ENCODE data around the gene LRP1-AS.

The LRP1-AS gene

DNA sequence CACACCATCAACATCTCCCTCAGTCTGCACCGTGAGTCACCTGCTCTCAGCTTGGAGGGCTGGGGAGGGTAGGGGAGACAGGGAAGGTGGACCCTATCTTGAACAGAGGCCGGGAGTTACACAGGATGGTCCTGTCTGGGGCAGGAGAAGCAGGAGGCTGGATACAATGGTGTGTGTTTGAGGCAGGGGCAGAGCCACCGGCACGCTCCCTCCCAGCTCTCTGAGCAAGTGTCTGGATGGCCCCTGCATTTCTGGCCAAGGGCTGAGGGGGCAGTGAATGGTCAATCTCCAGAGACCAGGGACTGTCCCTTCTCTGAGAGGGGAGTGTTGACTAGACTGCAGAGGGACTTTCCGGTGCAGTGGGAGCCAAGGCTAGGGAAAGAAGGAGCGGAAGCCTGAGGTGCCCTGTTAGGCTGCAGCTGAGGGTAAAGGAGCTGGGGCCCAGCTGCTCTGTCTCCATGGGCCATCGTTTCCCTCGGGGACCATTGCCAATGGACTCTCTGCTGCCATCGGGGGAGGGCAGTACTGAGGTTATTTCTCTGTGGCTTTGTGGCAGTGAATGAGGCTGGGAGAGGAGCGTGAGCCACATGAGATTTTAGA, 1.9 kb downstream of the LRP1-AS start:
- no peaks in the 10 kb centered on the region for H3K4me1 ChIP-seq (ENCODE audit: low read length)

DNA sequence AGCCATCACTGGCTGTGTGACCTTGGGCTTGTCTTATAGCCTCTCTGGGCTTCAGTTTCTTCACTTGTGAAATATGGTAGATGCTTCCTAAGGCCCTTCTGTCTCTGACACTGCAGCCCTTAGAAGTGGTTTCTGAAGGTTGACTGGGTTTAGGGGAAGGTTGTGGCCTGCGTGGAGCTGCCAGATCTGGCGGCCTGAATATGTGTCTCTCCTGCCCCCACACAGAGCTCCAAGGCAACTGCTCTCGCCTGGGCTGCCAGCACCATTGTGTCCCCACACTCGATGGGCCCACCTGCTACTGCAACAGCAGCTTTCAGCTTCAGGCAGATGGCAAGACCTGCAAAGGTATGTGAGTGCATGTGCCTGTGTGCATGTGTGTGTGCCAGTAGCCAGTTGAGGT, 4.0 kb downstream of the LRP1-AS start:
- Histone ChIP-seq H3K4me1 (ENCODE audit: low read length) (no peaks in the 10 kb centered on the region), H4K20me1 (ENCODE audit: insufficient read depth, low read length) (no peaks in the 10 kb centered on the region), H3K4me2 (ENCODE audit: low read depth, low read length) (no peak overlapping the region)

More for the DNA sequence above, 1.9 kb downstream of the LRP1-AS start:
- Histone ChIP-seq H4K20me1 (ENCODE audit: insufficient read depth, low read length) (no peaks in the 10 kb centered on the region), H3K9me3 (replicated peaks; ENCODE audit: insufficient read depth, low read length) (no peaks in the 10 kb centered on the region), H3K27me3 (replicated peaks; ENCODE audit: insufficient read depth, low read length) (no peaks in the 10 kb centered on the region), H3K9me2 (replicated peaks; ENCODE audit: insufficient read depth, low read length) (no peaks in the 10 kb centered on the region), H3K4me2 (ENCODE audit: low read depth, low read length) (no peak overlapping the region), H3K79me2 (ENCODE audit: low read length) (no peaks in the 10 kb centered on the region), H3K4me3 (ENCODE audit: low read length) (no peak overlapping the region), H3K36me3 (replicated peaks; ENCODE audit: insufficient read depth, low read length) (no peaks in the 10 kb centered on the region), H3K9ac (ENCODE audit: low read length) (no peak overlapping the region), H3K27ac (ENCODE audit: low read length) (no peak overlapping the region), H2AFZ (ENCODE audit: low read length) (no peak overlapping the region), H3F3A (ENCODE audit: insufficient read depth, low read length) (no peaks in the 10 kb centered on the region)
- TF ChIP-seq, protein P1, sequence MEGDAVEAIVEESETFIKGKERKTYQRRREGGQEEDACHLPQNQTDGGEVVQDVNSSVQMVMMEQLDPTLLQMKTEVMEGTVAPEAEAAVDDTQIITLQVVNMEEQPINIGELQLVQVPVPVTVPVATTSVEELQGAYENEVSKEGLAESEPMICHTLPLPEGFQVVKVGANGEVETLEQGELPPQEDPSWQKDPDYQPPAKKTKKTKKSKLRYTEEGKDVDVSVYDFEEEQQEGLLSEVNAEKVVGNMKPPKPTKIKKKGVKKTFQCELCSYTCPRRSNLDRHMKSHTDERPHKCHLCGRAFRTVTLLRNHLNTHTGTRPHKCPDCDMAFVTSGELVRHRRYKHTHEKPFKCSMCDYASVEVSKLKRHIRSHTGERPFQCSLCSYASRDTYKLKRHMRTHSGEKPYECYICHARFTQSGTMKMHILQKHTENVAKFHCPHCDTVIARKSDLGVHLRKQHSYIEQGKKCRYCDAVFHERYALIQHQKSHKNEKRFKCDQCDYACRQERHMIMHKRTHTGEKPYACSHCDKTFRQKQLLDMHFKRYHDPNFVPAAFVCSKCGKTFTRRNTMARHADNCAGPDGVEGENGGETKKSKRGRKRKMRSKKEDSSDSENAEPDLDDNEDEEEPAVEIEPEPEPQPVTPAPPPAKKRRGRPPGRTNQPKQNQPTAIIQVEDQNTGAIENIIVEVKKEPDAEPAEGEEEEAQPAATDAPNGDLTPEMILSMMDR (IDR thresholded peaks at IDR 0.05; ENCODE audit: low read length) = no peak
- TF ChIP-seq EZH2 (optimal IDR thresholded peaks at IDR 0.05; ENCODE audit: low read depth, low read length) = no peak
- TF ChIP-seq EZH2phosphoT487 (IDR thresholded peaks at IDR 0.05; ENCODE audit: low read length) = no peak
- no peak for DNase-seq

DNA sequence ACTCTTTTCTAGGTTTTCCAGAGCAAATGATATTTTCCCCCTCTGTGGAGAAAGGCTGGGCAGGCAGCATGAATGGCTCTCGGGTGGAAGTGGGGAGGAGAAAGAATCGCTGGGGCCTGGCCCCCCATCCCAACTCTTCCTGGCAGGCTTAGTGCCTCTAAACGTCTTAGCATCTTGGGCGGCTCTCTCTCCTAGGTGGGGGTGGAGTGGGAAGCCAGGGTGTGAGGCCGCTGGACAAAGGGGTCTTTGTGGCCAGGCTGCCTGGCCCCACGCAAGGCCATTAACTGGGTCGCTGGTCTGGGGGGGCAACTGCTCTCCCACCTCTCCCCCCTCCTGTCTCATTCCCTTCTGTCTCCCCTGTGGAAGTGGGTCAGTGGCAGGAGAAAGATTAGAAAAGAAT, 4.7 kb downstream of the LRP1-AS start:
- H3K27me3 ChIP-seq (replicated peaks; ENCODE audit: insufficient read depth, low read length) = no peaks in the 10 kb centered on the region
- H3K9ac ChIP-seq (ENCODE audit: low read length) = no peak overlapping the region
- H3F3A ChIP-seq (ENCODE audit: insufficient read depth, low read length) = no peaks in the 10 kb centered on the region
- no peak overlapping the region for H3K4me2 ChIP-seq (ENCODE audit: low read depth, low read length)
- no peak overlapping the region for H3K27ac ChIP-seq (ENCODE audit: low read length)
- TF ChIP-seq, protein P1 (IDR thresholded peaks at IDR 0.05; ENCODE audit: low read length) = no peak
- TF ChIP-seq EZH2 (optimal IDR thresholded peaks at IDR 0.05; ENCODE audit: low read depth, low read length) (no peak), EZH2phosphoT487 (IDR thresholded peaks at IDR 0.05; ENCODE audit: low read length) (no peak)
- no peaks in the 10 kb centered on the region for H3K79me2 ChIP-seq (ENCODE audit: low read length)
- no peaks in the 10 kb centered on the region for H3K36me3 ChIP-seq (replicated peaks; ENCODE audit: insufficient read depth, low read length)
- no peaks in the 10 kb centered on the region for H3K4me1 ChIP-seq (ENCODE audit: low read length)
- no peak overlapping the region for H2AFZ ChIP-seq (ENCODE audit: low read length)
- no peak overlapping the region for H3K4me3 ChIP-seq (ENCODE audit: low read length)
- H3K9me3 ChIP-seq (replicated peaks; ENCODE audit: insufficient read depth, low read length) = no peaks in the 10 kb centered on the region
- H3K9me2 ChIP-seq (replicated peaks; ENCODE audit: insufficient read depth, low read length) = no peaks in the 10 kb centered on the region
- DNase-seq = no peak
- no peaks in the 10 kb centered on the region for H4K20me1 ChIP-seq (ENCODE audit: insufficient read depth, low read length)

More for the DNA sequence above, 4.0 kb downstream of the LRP1-AS start:
- no peaks in the 10 kb centered on the region for H3K9me2 ChIP-seq (replicated peaks; ENCODE audit: insufficient read depth, low read length)
- H3K36me3 ChIP-seq (replicated peaks; ENCODE audit: insufficient read depth, low read length) = no peaks in the 10 kb centered on the region
- TF ChIP-seq, protein P1 (IDR thresholded peaks at IDR 0.05; ENCODE audit: low read length) = no peak
- no peak for TF ChIP-seq EZH2 (optimal IDR thresholded peaks at IDR 0.05; ENCODE audit: low read depth, low read length)
- no peak for TF ChIP-seq EZH2phosphoT487 (IDR thresholded peaks at IDR 0.05; ENCODE audit: low read length)
- DNase-seq = no peak
- H3K27me3 ChIP-seq (replicated peaks; ENCODE audit: insufficient read depth, low read length) = no peaks in the 10 kb centered on the region
- no peak overlapping the region for H3K27ac ChIP-seq (ENCODE audit: low read length)
- H3K9ac ChIP-seq (ENCODE audit: low read length) = no peak overlapping the region
- H3K4me3 ChIP-seq (ENCODE audit: low read length) = no peak overlapping the region
- no peaks in the 10 kb centered on the region for H3K9me3 ChIP-seq (replicated peaks; ENCODE audit: insufficient read depth, low read length)
- no peaks in the 10 kb centered on the region for H3K79me2 ChIP-seq (ENCODE audit: low read length)
- H3F3A ChIP-seq (ENCODE audit: insufficient read depth, low read length) = no peaks in the 10 kb centered on the region
- no peak overlapping the region for H2AFZ ChIP-seq (ENCODE audit: low read length)

All from MM.1S (cell line).